CD4-positive, alpha-beta T cell treated with Interleukin-4 for 4 hours (primary cell): ENCODE results near the gene GLIPR1L2.

Source experiments
- DNase-seq: peaks from one replicate; pipeline ENCODE4 v3.0.0-alpha.2; 2020

Gene GLIPR1L2

DNA sequence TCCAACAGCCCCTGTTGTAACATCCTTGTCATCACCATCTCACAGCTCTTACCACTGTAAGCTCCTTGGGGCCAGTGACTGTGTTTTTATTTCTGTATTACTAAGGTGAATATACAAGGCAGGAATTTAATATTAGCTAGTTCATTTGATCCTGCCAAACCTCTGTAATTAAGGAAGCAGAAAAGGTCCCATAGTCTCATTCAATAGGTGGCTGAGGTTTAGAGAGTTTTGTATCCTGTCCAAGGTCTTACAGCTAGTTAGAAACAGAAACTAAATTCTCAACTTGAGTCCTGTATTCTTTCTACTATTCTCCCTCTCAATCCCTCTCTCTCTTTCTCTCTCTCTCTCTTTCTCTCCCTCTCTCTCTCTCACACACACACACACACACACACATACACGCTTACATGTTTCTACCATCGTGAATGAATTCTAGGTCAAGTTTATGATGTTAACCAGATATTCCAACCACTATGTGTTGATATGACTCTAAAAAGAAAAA is 89.1 kb downstream of the GLIPR1L2 start:
- peak; percentile 36 for DNase-seq

DNA sequence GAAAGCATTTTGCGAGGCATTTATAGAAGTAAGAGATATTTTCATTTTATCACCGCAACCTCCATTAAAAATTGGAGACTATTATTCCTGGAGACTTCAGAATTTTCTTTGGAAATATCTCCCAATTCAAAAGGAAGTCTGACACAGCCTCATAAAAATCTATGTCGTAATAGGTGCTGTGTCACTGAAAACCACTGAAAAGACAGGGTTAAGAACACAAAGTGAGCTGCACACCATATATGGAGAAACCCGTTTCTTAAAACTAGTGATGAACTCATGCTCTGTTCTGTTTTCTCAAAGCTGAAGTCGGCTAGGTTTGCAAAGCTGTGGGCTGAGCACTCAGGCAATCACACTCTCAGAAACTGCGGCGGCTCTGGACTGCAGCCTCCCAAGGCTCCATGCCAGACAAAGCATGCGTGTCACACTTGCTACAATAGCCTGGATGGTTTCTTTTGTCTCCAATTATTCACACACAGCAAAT is 89.6 kb downstream of the GLIPR1L2 start, which contains the start of gene GLIPR1:
GLIPR1 (plus strand) TSS at position 287 of the 481 bp plus-strand sequence; CDS start at position 413, 126 bp downstream.
- DNase-seq: peak; percentile 90

DNA sequence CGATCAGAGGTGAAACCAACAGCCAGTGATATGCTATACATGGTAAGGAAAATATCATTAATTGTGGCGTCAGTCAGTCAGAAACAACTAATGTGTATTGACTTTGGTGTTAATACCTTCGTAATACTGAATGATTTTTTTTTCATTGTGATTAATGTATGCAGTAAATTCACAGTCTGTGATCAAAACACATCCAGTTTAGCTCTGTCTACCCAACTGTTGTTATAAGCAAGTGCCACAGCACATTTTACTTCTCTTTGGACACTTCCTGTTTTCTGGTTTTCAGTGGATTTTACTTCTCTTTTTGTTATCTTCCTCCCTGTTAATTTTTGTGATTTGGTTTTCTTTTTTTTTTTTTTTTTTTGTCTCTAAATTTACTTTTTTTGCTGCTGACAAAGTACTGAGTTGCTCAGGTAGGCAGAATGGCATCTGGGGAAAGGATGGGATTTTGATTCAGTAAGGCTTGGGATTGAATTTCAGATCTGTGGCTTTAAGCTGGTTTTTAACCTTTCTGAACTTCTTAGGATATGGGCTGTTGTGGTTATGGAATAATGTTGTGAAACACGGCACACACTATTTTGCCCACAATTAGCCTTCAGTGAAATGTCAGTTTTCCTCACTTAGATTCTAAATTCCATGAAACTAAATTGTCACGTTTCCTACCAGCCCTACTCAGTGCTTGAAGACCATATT is 90.3 kb downstream of the GLIPR1L2 start:
- no peak for DNase-seq

DNA sequence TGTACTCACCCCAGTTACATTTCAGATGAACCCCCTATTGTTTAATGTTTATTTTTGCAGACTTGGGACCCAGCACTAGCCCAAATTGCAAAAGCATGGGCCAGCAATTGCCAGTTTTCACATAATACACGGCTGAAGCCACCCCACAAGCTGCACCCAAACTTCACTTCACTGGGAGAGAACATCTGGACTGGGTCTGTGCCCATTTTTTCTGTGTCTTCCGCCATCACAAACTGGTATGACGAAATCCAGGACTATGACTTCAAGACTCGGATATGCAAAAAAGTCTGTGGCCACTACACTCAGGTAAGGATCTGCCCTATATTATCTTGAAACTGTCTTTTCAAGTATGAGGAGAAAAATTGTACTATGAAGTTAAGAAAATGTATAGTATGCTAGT is 90.9 kb downstream of the GLIPR1L2 start:
- DNase-seq: peak; percentile 24
